GM15510 (cell line): Measurements from ENCODE around the gene PLD1.

Experiments used
- POLR2A ChIP-seq: IDR thresholded peaks from 3 replicates; pipeline ENCODE4 v1.6.1; 2011; ENCODE audit warnings: borderline replicate concordance; ENCODE audit not compliant: insufficient read length; ENCODE audit errors: extremely low read depth

Gene PLD1

GRCh38 chr3:171796625-171797264 is 13.5 kb downstream of the PLD1 start:
- TF ChIP-seq POLR2A = no peak

DNA sequence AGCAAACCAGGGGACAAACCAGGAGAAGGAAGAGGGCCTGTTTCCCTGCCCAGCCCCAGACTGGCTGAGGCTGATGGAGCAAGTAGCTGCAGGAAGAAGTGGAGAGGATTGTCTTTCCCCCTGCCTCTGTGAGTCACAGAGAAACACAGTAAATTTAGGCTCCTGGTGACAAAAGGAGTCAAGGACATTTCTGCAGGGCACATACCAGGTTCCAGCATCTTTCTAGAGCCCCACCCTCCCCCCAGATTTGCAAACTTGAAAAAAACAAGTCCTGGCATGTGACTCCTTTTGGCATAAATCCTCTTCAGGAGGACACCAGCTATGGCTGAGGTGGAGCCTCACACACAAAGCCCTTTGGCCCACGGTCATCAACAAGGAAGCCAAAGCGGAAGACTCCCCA is 17.8 kb downstream of the PLD1 start:
- no peak for TF ChIP-seq POLR2A

- TF ChIP-seq POLR2A = no peak
Measured at GRCh38 chr3:171791692-171792076, 18.6 kb downstream of the PLD1 start.

DNA sequence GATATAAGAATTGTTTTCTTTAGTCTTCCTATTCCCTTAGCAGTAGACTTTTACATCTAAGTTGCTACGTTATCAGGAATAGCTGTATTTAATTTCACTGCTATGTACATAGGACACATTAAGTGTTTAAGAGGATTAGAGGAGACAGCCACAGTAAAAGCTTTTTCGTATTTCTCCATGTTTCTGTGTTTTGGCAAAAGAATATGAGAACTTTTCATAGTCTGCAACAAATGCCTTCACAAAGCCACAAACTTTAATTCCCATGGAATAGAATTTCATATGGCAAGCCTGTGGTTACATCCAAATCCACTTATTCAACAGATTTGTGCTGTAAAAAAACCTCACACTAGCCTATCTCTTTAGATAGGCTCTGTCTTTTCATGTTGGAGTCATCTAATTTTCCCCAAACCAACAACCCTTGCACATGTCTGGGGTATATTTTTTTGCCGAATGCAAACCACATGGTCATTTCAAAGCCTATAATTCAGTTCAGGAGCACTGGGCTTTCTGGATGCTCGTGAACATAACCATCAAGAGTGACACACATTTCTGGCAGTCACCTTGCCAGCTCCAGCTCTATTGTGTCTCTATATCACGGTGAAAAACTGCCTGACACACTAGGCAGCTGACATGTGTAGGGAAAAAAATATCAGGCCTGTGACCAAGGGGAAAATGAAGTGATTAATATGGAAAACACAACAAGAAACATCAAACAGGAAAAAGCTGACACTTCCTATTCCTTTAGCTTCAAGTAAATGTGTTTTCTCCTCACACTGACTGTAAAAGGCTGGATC is 19.2 kb downstream of the PLD1 start:
- no peak for TF ChIP-seq POLR2A

DNA sequence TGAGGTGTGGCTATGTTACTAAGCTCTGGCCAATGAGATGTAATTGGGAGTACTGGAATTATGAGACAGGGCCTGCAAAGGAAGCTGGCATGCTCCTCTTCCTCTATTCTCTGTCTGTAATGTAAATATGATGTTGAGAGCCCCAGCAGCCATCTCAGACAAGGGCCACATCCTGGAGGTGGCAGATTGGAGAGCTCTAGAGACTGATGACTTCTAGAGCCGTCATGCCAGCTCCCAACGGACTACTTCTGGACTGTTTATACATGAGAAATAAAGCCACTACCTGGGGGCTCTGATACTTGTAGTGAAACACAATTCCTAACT is 19.7 kb downstream of the PLD1 start:
- no peak for TF ChIP-seq POLR2A

- TF ChIP-seq POLR2A = no peak
Measured at GRCh38 chr3:171789759-171790505, 20.4 kb downstream of the PLD1 start.

- no peak for TF ChIP-seq POLR2A
Measured at GRCh38 chr3:171788546-171789351, 21.5 kb downstream of the PLD1 start.

DNA sequence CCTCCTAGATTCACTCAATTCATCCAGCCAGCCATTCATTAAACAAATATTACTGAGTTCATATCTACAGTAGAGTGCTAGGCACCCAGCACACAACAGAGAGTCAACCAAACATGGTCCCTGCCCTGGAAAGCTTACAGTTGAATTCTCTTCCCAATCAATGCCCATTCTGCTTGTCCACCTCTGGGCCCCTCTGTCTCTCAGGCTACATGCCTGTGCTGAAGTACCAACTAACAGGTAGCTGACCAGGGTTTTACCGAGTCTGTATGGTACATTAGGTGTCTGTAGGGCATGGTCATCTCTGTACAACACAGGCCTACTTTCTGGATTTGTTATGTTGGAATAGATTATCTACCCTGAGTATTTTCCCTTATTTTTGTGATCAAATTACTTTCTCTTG is 23.3 kb downstream of the PLD1 start:
- TF ChIP-seq POLR2A = no peak

DNA sequence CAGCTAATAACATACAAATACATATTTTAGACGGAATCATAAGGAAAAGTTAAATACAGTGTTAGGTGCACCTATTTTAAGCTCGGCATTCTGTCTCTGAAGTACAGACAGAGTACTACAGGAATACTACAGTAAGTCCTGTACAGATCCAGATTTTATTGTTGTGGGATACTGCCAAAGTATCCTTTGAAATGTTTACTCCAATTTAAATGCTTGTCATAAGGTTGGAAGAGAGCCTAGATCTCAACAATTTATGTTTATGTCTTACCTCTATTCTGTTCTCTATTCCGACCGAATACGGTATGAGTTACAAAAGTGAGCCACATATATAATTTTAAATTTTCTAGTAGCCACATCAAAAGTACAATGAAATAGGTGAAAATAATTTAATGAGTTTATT is 25.3 kb downstream of the PLD1 start:
- no peak for TF ChIP-seq POLR2A

DNA sequence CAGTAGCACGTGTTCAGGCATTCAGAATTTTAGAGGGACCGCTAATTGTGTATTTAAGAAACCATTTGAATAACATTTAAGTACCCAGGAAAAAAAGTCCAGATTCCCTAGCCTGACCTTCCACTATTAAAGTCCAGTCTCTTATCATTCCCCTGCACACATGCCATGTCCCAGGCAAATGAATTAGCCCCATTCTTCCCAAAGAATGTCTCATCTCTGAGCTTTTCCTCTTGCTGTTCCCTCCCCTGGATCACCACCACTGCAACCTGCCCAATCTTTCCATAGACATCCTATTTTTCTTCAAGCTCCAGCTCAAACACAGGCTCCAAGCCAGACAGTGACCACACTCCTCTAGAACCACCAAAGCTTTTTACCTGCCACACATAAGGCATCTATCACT is 25.9 kb downstream of the PLD1 start:
- no peak for TF ChIP-seq POLR2A

DNA sequence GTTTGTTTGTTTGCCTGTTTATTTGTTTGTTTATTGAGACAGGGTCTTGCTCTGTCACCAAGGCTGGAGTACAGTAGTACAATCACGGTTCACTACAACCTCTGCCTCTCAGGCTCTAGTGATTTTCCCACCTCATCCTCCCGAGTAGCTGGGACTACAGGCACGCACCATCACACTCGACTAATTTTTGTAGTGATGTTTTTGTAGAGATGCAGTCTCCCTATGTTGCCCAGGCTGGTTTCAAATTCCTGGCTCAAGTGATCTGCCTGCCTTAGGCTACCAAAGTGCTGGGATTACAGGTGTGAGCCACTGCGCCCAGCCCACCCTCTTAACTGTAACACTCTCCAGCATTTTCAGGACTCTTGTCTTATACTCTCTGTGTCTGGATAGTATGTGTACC is 26.7 kb downstream of the PLD1 start:
- TF ChIP-seq POLR2A = no peak

GRCh38 chr3:171783086-171783485 is 27.2 kb downstream of the PLD1 start:
- no peak for TF ChIP-seq POLR2A

DNA sequence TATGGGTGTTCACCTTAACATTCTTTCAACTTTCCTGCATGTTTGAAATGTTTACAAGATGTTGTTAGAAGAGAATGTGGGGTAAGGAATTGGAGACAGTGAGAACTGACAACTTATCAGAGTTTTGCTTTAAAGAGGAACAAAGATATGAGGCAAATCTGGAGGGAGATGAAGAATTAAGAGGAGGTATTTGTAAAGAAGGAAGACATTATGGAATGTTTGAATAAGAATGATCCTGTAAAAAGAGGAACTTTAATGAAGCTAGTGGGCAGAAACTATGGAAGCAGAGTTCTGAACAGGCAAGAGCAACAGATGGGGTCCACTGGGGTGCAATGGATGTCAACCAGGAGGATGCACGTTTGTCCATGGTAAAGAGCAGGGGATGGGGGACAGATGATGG is 27.7 kb downstream of the PLD1 start:
- no peak for TF ChIP-seq POLR2A

GRCh38 chr3:171781711-171782127 is 28.6 kb downstream of the PLD1 start:
- no peak for TF ChIP-seq POLR2A

GRCh38 chr3:171778493-171778892 is 31.8 kb downstream of the PLD1 start:
- no peak for TF ChIP-seq POLR2A

DNA sequence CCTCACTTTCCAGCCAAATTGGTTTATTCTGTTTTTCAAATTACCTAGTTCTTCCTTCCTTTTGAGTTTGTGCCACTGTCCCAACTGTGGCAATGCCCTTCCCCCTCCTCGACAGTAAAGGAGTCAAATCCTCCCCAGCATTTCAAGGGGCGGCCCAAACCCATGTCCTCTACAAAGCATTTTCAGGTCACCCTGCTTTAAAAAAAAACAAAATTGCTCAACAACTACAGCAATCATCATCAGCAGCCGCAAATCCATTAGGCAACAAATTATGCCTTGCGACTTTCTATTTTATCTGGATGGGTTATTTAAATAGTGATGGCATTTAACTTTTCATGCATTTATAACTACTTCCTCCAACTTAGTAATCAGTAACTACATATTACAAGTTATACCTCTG is 32.7 kb downstream of the PLD1 start:
- TF ChIP-seq POLR2A = no peak
